Endothelial cell of umbilical vein (primary cell): Measurements from ENCODE around the gene FAM184B. TPM values are rescaled to one million over a fixed set of nuclear protein-coding genes. Genes with fewer than 3 reads are reported as not detected.

ENCODE experiments used
- BruUV-seq: library from RNA; stranded (reverse); fragments of 400-500 nt; replicated peaks from 2 replicates; lab custom pipeline; 2021; lab: Mats Ljungman, UMichigan
- CTCF ChIA-PET: fragments of 300-600, 350-600 bp; sonication (Branson Sonifier 250); formaldehyde crosslinking; loops from one replicate; lab custom pipeline; 2021; ENCODE audit warnings: antibody characterized with exemption, inconsistent platforms; lab: Charles Lee
- POLR2A ChIA-PET: fragments of 300-600, 350-600 bp; sonication (Branson Sonifier 250); formaldehyde crosslinking; loops from one replicate; lab custom pipeline; 2021; ENCODE audit warnings: antibody characterized with exemption, inconsistent platforms; lab: Charles Lee
- DNase-seq: peaks from one replicate; pipeline ENCODE4 v3.0.0-alpha.2; 2011; ENCODE audit warnings: low read depth, low spot score
- FAIRE-seq: peaks from 2 replicates; lab custom pipeline; 2011; peaks lifted over from hg19 to GRCh38; lab: Jason Lieb, UNC
- H2AFZ ChIP-seq: 2 replicates; pipeline ENCODE4 v1.6.0; 2012; ENCODE audit warnings: low read depth, low read length, control low read depth, inconsistent platforms
- H3K27ac ChIP-seq: 2 replicates; pipeline ENCODE4 v1.5.1; 2011; ENCODE audit warnings: low read depth, mild to moderate bottlenecking, control low read depth, low read length, moderate library complexity; ENCODE audit not compliant: insufficient read depth
- H3K27me3 ChIP-seq, 2 experiments: 2 replicates each; pipeline versions ENCODE4 v1.6.0 to v1.6.1; 2011; ENCODE audit warnings: low read length in 2 of 2, mixed read lengths in 1 of 2; ENCODE audit not compliant: control insufficient read depth in 2 of 2, insufficient read depth in 2 of 2
- H3K36me3 ChIP-seq, 2 experiments: 2 replicates in 1 of 2; 3 replicates in 1 of 2; pipeline ENCODE4 v1.5.1; 2011; ENCODE audit warnings: low read length in 2 of 2, mild to moderate bottlenecking in 1 of 2, moderate library complexity in 1 of 2; ENCODE audit not compliant: control insufficient read depth in 2 of 2, insufficient read depth in 2 of 2; ENCODE audit errors: extremely low read depth in 1 of 2
- H3K4me1 ChIP-seq: 3 replicates; pipeline ENCODE4 v1.5.1; 2011; ENCODE audit warnings: mild to moderate bottlenecking, low read length; ENCODE audit not compliant: control insufficient read depth, insufficient read depth; ENCODE audit errors: extremely low read depth
- H3K4me2 ChIP-seq: 2 replicates; pipeline ENCODE4 v1.6.1; 2011; ENCODE audit warnings: low read length, control low read depth, mixed read lengths; ENCODE audit not compliant: insufficient read depth
- H3K4me3 ChIP-seq, 3 experiments: fragments of 200-600 bp in 1 of 3; sonication (generic), shearing (Covaris generic) in 1 of 3; replicated peaks in 1 of 3; 2 replicates each; pipeline ENCODE4 v1.5.1; 2011 to 2016; ENCODE audit warnings: control low read depth in 3 of 3, low read length in 3 of 3, mild to moderate bottlenecking in 2 of 3, inconsistent platforms in 1 of 3, low read depth in 1 of 3, moderate library complexity in 1 of 3; ENCODE audit not compliant: insufficient read depth in 1 of 3
- H3K79me2 ChIP-seq: 2 replicates; pipeline ENCODE4 v1.6.0; 2012; ENCODE audit warnings: low read length, inconsistent platforms; ENCODE audit not compliant: control insufficient read depth, insufficient read depth
- H3K9ac ChIP-seq: replicated peaks from 2 replicates; pipeline ENCODE3; 2011; ENCODE audit warnings: low read length, control low read depth; ENCODE audit not compliant: insufficient read depth; ENCODE audit errors: extremely low read depth
- H3K9me1 ChIP-seq: replicated peaks from 3 replicates; pipeline ENCODE4 v1.6.0; 2011; ENCODE audit warnings: mild to moderate bottlenecking, low read length; ENCODE audit not compliant: control insufficient read depth, insufficient read depth; ENCODE audit errors: extremely low read depth
- H3K9me3 ChIP-seq: replicated peaks from 2 replicates; pipeline ENCODE4 v1.5.1; 2012; ENCODE audit warnings: low read length, inconsistent platforms; ENCODE audit not compliant: control insufficient read depth, insufficient read depth
- H4K20me1 ChIP-seq: replicated peaks from 2 replicates; pipeline ENCODE3; 2011; ENCODE audit warnings: mild to moderate bottlenecking, low read length; ENCODE audit not compliant: control insufficient read depth, insufficient read depth; ENCODE audit errors: extremely low read depth
- EZH2 ChIP-seq: IDR thresholded peaks from 2 replicates; pipeline ENCODE4 v1.6.1; 2012; ENCODE audit warnings: borderline replicate concordance, low read depth, mild to moderate bottlenecking, moderate library complexity, low read length, inconsistent platforms; ENCODE audit not compliant: severe bottlenecking
- FOS ChIP-seq: IDR thresholded peaks from 2 replicates; pipeline ENCODE4 v1.6.1; 2011; ENCODE audit warnings: mild to moderate bottlenecking, low read length, moderate library complexity, borderline replicate concordance; ENCODE audit not compliant: insufficient read depth
- GATA2 ChIP-seq: IDR thresholded peaks from 2 replicates; pipeline ENCODE4 v1.7.0; 2011; ENCODE audit warnings: low read depth, mild to moderate bottlenecking, moderate library complexity, mixed read lengths, low read length; ENCODE audit not compliant: insufficient read length, insufficient read depth
- JUN ChIP-seq: IDR thresholded peaks from 2 replicates; pipeline ENCODE4 v1.6.1; 2011; ENCODE audit warnings: borderline replicate concordance, low read depth; ENCODE audit not compliant: insufficient read length, insufficient read depth
- MYC ChIP-seq: IDR thresholded peaks from one replicate; pipeline ENCODE4 v1.6.1; 2011; ENCODE audit warnings: mild to moderate bottlenecking, low read depth, low read length
- POLR2A ChIP-seq: IDR thresholded peaks from 2 replicates; pipeline ENCODE4 v1.6.1; 2012; ENCODE audit warnings: low read depth, mild to moderate bottlenecking, control low read depth, low read length
- POLR2AphosphoS5 ChIP-seq: IDR thresholded peaks from 2 replicates; pipeline ENCODE4 v1.6.1; 2012; ENCODE audit warnings: low read depth, mild to moderate bottlenecking, control low read depth, low read length, moderate library complexity; ENCODE audit not compliant: insufficient read depth
- dilution Hi-C: fragments of 300-500 bp; cut with MboI; formaldehyde crosslinking; loops from one replicate; pipeline ENCODE4 v1.15.0; 2019; ENCODE audit warnings: low sequenced_read_pairs; ENCODE audit not compliant: extremely low pct_ligation_motif_present
- intact Hi-C: fragments of 100-400 bp; cut with micrococcal nuclease; formaldehyde crosslinking; loops from one replicate; pipeline ENCODE4 v1.10.0; 2022
- polyA plus RNA-seq, 4 experiments: library from polyadenylated mRNA; depleted of rRNA in 3 of 4; stranded (reverse) in 3 of 4; unstranded in 1 of 4; fragments of >200 nt; gene quantifications; 2 replicates each; pipeline versions ENCODE4 v1.2.1 to v1.2.3, GENCODE V29; 2011 to 2012; ENCODE audit warnings: missing spikeins in 1 of 4
- total RNA-seq: library from RNA; stranded (reverse); gene quantifications from 2 replicates; pipeline ENCODE4 v1.2.3, GENCODE V29; 2021
- TF ChIP-seq, protein P1 (sequence below): IDR thresholded peaks from 2 replicates; pipeline ENCODE4 v1.6.1; 2011; ENCODE audit not compliant: insufficient read depth, insufficient read length
- TF ChIP-seq, protein P2 (sequence below), 2 donors: IDR thresholded peaks; 1 replicate in 1 of 2; 2 replicates in 1 of 2; pipeline ENCODE4 v1.5.1; 2011; ENCODE audit warnings: low read length in 2 of 2, mild to moderate bottlenecking in 2 of 2, moderate library complexity in 2 of 2, control low read depth in 1 of 2, inconsistent platforms in 1 of 2, low read depth in 1 of 2; ENCODE audit not compliant: insufficient read depth in 1 of 2; ENCODE audit errors: extremely low read depth in 1 of 2

The FAM184B gene
- total and polyA plus RNA-seq, 2 donors (not counting 3 experiments of a cell fraction or from before 2014, with no cell fraction given): not detected

GRCh38 chr4:17646693-17647092 lies 134.7 kb downstream of the FAM184B start:
- Histone ChIP-seq H3K4me3 (no peak overlapping the region), H3K9me3 (no peaks in the 10 kb centered on the region), H3K9me1 (no peaks in the 10 kb centered on the region), H2AFZ (no peak overlapping the region), H4K20me1 (no peaks in the 10 kb centered on the region), H3K27me3 (no peaks in the 10 kb centered on the region), H3K79me2 (no peaks in the 10 kb centered on the region), H3K9ac (no peak overlapping the region), H3K36me3 (no peaks in the 10 kb centered on the region), H3K4me1 (no peaks in the 10 kb centered on the region), H3K27ac (no peak overlapping the region), H3K4me2 (no peak overlapping the region)
- no peak for TF ChIP-seq EZH2
- TF ChIP-seq, protein P1, sequence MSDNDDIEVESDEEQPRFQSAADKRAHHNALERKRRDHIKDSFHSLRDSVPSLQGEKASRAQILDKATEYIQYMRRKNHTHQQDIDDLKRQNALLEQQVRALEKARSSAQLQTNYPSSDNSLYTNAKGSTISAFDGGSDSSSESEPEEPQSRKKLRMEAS: no peak
- TF ChIP-seq POLR2AphosphoS5: no peak
- TF ChIP-seq MYC: no peak
- no peak for TF ChIP-seq POLR2A
- TF ChIP-seq JUN: no peak
- no peak for TF ChIP-seq FOS
- TF ChIP-seq, protein P2, sequence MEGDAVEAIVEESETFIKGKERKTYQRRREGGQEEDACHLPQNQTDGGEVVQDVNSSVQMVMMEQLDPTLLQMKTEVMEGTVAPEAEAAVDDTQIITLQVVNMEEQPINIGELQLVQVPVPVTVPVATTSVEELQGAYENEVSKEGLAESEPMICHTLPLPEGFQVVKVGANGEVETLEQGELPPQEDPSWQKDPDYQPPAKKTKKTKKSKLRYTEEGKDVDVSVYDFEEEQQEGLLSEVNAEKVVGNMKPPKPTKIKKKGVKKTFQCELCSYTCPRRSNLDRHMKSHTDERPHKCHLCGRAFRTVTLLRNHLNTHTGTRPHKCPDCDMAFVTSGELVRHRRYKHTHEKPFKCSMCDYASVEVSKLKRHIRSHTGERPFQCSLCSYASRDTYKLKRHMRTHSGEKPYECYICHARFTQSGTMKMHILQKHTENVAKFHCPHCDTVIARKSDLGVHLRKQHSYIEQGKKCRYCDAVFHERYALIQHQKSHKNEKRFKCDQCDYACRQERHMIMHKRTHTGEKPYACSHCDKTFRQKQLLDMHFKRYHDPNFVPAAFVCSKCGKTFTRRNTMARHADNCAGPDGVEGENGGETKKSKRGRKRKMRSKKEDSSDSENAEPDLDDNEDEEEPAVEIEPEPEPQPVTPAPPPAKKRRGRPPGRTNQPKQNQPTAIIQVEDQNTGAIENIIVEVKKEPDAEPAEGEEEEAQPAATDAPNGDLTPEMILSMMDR (IDR thresholded peaks at IDR 0.05; ENCODE audit: extremely low read depth in 1 of 2, insufficient read depth in 1 of 2, low read depth in 1 of 2, low read length in 2 of 2): no peak
- no peak for TF ChIP-seq GATA2
- dilution Hi-C loops: no loop called here
- ChIA-PET CTCF (interaction anchor here (1.4 kb wide), 1 partner anchor 98 kb away, joined by 5 read pairs; no protein-coding TSS in a partner anchor), POLR2A (no interaction called here)
- BruUV-seq: no TSS peak
- intact Hi-C loops: no loop called here
- DNase-seq: no peak
- FAIRE-seq: no peak
